ENCODE results near the gene CADM4.

DNA sequence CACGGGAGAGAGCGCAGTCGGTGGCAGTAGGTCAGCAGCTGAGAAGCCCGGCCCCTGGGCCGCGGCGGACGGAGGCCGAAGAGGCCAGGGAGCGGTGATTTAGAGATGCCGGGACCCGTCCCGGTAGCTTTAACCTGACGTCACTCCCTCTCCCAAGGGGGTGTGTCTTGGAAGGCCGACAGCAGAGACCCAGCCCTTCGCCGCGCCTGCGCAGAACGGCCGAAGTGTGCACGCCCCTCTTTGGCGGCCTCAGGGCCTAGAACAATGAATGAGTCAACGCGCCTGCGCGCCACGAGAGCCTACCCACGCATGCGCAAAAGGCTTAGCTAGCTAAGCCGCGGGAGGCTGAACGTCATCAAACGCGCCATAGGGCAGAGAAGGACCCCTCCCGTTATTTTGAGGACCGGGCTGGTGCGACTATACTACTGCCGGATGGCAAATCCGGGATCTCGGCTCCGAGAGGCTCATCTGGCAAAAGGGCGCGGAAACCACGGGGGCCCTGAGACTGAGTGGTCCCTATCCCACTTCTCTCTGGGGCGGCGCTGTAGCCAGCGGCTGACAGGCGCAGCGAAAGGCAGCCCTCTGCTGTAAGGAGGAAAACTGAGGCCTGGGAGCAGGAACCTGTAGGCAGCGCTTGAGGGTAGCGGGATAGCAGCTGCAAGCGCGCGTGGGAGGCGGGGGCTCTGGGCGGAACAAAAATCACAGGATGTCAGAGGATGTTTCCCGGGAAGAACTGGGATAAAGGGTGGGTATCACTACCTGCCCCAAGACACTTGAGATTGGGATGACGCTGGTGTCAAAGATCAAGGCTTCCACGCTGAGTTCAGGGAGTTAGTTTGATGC, 43.4 kb downstream of the CADM4 start, which contains the start of the genes IRGQ and ZNF576:
- TF ChIP-seq EZH2 (IDR thresholded peaks at IDR 0.05; ENCODE audit: low read length, missing control alignments) = no peak
- TF ChIP-seq, protein P1, sequence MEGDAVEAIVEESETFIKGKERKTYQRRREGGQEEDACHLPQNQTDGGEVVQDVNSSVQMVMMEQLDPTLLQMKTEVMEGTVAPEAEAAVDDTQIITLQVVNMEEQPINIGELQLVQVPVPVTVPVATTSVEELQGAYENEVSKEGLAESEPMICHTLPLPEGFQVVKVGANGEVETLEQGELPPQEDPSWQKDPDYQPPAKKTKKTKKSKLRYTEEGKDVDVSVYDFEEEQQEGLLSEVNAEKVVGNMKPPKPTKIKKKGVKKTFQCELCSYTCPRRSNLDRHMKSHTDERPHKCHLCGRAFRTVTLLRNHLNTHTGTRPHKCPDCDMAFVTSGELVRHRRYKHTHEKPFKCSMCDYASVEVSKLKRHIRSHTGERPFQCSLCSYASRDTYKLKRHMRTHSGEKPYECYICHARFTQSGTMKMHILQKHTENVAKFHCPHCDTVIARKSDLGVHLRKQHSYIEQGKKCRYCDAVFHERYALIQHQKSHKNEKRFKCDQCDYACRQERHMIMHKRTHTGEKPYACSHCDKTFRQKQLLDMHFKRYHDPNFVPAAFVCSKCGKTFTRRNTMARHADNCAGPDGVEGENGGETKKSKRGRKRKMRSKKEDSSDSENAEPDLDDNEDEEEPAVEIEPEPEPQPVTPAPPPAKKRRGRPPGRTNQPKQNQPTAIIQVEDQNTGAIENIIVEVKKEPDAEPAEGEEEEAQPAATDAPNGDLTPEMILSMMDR (conservative IDR thresholded peaks at IDR 0.05 in 1 of 2, IDR thresholded peaks at IDR 0.05 in 1 of 2; ENCODE audit: low read depth in 1 of 2, low read length in 2 of 2) = no peak

All from fibroblast of lung (primary cell).